BJ (cell line): ENCODE results near the gene SNX8. TPM values are rescaled to one million over a fixed set of nuclear protein-coding genes. Genes with fewer than 3 reads are reported as not detected.
"Not testable (repeated sequence)": the region's sequence is repeated elsewhere in the genome, so short reads cannot be mapped to it uniquely, and the experiment has no call there.

ENCODE experiments used
- CTCF ChIA-PET: fragments of 350-600 bp; formaldehyde crosslinking; extraction: SDS; loops from one replicate; lab custom pipeline; 2021; ENCODE audit warnings: antibody characterized with exemption, inconsistent platforms; lab: Yijun Ruan, JAX
- POLR2A ChIA-PET: fragments of 300-600 bp; sonication (Branson Sonifier 250); formaldehyde crosslinking; extraction: SDS; loops from one replicate; lab custom pipeline; 2021; ENCODE audit warnings: antibody characterized with exemption; lab: Charles Lee
- DNase-seq: peaks from one replicate; pipeline ENCODE4 v3.0.0-alpha.2; 2011; ENCODE audit warnings: low read depth
- H3K27me3 ChIP-seq: 2 replicates; pipeline ENCODE4 v1.6.0; 2011; ENCODE audit warnings: low read length; ENCODE audit not compliant: control insufficient read depth, insufficient read depth
- H3K36me3 ChIP-seq: 2 replicates; pipeline ENCODE4 v1.5.1; 2011; ENCODE audit warnings: low read length; ENCODE audit not compliant: control insufficient read depth, insufficient read depth
- H3K4me3 ChIP-seq: 2 replicates; pipeline ENCODE4 v1.5.1; 2011; ENCODE audit warnings: low read depth, mild to moderate bottlenecking, control low read depth, low read length
- CTCF ChIP-seq: IDR thresholded peaks from 2 replicates; pipeline ENCODE4 v1.5.1; 2011; ENCODE audit warnings: low read depth, mild to moderate bottlenecking, control low read depth, inconsistent platforms, low read length, moderate library complexity; ENCODE audit not compliant: insufficient read depth
- polyA plus RNA-seq: library from polyadenylated mRNA; depleted of rRNA; stranded (reverse); fragments of >200 nt; gene quantifications from 2 replicates; pipeline ENCODE4 v1.2.3, GENCODE V29; 2011

SNX8 gene
- polyA plus RNA-seq, 1 experiment: 62.1 TPM

GRCh38 chr7:2325162-2325561 lies 10.9 kb upstream of the SNX8 start:
- Histone ChIP-seq H3K27me3 (no peaks in the 10 kb centered on the region), H3K4me3 (no peak overlapping the region), H3K36me3 (no peaks in the 10 kb centered on the region)
- no peak for TF ChIP-seq CTCF
- ChIA-PET POLR2A (no interaction called here), CTCF (interaction anchor here (1.2 to 1.5 kb wide), 2 partner anchors 11 to 23 kb away, joined by 4 to 6 read pairs; no protein-coding TSS in a partner anchor)
- DNase-seq: no peak

GRCh38 chr7:2321020-2321419 lies 6.8 kb upstream of the SNX8 start:
- H3K4me3 ChIP-seq: no peak overlapping the region
- no peak for DNase-seq
- peak; percentile 40; the same call in 1 of the 2 replicates for TF ChIP-seq CTCF
- ChIA-PET POLR2A (no interaction called here), CTCF (no interaction called here)
- H3K27me3 ChIP-seq: no peaks in the 10 kb centered on the region
- no peaks in the 10 kb centered on the region for H3K36me3 ChIP-seq

GRCh38 chr7:2317556-2318293 lies 3.5 kb upstream of the SNX8 start:
- no peak for TF ChIP-seq CTCF
- no peak for DNase-seq
- POLR2A ChIA-PET: no interaction called here
- H3K27me3 ChIP-seq: no peaks in the 10 kb centered on the region
- CTCF ChIA-PET: interaction anchor here (0.6 to 1.2 kb wide), 3 partner anchors 9 to 77 kb away, joined by 3 to 5 read pairs (median 3); no protein-coding TSS in a partner anchor
- H3K36me3 ChIP-seq: no peaks in the 10 kb centered on the region
- no peak overlapping the region for H3K4me3 ChIP-seq

GRCh38 chr7:2316578-2316977 lies 2.3 kb upstream of the SNX8 start:
- Histone ChIP-seq H3K4me3 (no peak overlapping the region), H3K27me3 (no peaks in the 10 kb centered on the region), H3K36me3 (no peaks in the 10 kb centered on the region)
- no peak for TF ChIP-seq CTCF
- ChIA-PET CTCF (no interaction called here), POLR2A (no interaction called here)
- DNase-seq: no peak

GRCh38 chr7:2315787-2316186 lies 1.5 kb upstream of the SNX8 start:
- DNase-seq: no peak
- CTCF ChIA-PET: no interaction called here
- TF ChIP-seq CTCF: no peak

GRCh38 chr7:2314956-2315530 lies 802 bp upstream of the SNX8 start:
- POLR2A ChIA-PET, CTCF ChIA-PET, H3K27me3 ChIP-seq, H3K36me3 ChIP-seq, DNase-seq: not testable (repeated sequence)
- H3K4me3 ChIP-seq: peak overlapping the region; percentile 55; the same call in 1 of the 2 replicates

More at GRCh38 chr7:2315787-2316186, 1.5 kb upstream of the SNX8 start:
- Histone ChIP-seq H3K27me3 (no peaks in the 10 kb centered on the region), H3K36me3 (no peaks in the 10 kb centered on the region), H3K4me3 (no peak overlapping the region)
- POLR2A ChIA-PET: no interaction called here
